HG03108 (cell line): ENCODE results near the gene PUDP.

Source experiments
- ATAC-seq: cut with Tn5 transposase; IDR thresholded peaks from one replicate; pipeline ENCODE4 v1.9.1; 2021; ENCODE audit warnings: moderate library complexity; ENCODE audit not compliant: unreplicated experiment

PUDP gene

DNA sequence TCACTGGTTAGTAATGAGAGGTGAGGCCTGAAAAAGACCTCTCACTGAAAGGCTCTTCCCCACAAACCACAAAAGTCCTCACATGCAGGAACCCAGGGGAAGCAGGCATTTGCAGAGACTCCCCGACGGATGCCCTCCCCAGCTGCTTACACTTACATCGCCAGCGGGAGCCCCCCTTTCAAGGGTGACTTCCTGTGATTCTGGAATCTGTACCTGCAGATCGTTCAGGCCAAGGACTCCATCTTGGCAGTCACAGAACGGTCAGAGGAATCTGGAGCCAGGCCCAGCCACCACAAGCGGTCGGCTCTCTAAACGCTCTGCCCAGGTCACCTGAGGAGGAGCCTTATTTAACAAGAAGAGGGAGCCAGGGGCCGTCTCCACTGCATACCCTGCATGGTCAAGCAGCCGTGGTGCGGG is 71.7 kb downstream of the PUDP start:
- ATAC-seq = no peak

DNA sequence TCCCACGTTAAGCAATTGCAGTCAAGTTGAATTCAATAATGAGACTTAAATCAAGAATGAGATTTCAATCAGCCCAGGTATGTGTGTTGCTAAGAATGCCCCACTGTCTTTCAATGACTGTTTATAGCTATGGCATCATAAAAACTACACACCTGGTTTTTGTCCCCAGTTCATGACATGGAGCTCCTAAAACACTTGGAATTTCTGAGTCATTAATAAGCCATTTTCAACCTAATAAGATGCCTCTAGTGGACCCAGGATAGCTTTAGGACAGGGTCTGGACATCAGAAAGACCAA is 73.1 kb downstream of the PUDP start:
- no peak for ATAC-seq

DNA sequence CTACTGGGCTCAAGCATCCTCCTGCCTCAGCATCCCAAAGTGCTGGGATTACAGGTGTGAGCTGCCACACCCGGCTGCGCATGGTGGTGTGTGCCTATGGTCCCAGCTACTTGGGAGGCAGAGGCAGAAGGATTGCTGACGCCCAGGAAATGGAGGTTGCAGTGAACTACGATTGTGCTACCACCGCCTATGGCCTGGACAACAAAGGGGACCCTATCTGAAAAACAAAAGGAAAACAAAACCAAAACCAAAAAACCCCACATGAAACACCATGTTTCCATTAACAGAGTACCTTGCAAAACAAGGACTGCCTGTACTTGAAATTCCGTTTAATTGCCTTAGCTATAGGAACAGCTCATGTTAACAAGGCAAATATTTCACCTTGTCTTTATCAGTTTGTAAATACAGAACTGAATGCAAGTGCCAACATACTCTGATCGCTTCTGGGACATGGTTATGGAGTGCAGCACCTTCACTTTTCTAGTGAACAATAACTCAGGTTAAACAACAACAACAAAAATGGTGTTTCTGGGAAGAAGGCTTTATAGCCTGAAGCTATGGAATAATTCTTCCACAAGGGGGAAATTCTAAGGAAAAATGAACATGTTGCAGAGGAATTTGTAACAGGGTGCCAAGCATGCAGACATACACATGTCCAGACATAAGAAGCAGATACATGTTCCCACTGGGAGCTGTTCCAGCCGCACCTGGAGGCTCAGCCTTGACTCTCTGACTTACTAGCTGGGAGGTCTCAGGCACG is 73.6 kb downstream of the PUDP start:
- ATAC-seq = no peak

DNA sequence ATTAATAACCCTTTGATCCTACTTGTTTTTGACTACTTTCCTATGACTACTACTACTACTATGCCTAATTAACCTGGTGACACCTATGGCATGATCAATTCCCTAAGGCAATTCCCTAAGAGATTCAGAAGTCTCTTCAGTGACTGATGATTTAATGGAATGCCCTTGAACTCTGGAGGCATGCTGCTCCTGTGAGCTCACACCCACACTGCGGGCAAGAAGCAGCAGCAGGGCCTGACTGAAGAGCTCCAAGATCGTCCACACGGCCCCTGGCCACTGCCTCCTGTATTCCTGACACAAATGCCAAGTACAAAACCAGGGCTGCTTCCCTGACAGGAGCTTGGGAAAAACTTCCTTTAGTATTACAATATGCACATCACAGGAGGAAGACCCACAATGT is 74.6 kb downstream of the PUDP start:
- ATAC-seq = no peak

DNA sequence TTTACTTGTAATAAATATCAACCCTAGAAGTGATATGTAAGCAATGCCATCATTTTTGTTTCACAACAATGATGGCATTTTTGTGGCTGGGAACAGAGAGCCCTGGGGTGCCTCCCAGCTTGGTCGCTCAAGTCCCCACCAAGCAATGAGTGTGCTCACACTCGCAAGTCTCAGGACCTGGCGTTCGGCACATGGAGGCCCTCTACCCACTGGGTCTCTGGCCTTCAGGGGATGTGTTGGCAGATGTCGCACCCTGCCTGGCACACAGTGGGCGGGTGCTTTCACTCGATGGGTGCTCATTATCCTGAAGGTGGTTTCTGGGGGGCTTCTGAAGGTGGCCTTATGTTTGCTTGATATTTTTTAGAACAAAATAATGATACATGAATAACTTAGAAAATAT is 75.1 kb downstream of the PUDP start:
- no peak for ATAC-seq

DNA sequence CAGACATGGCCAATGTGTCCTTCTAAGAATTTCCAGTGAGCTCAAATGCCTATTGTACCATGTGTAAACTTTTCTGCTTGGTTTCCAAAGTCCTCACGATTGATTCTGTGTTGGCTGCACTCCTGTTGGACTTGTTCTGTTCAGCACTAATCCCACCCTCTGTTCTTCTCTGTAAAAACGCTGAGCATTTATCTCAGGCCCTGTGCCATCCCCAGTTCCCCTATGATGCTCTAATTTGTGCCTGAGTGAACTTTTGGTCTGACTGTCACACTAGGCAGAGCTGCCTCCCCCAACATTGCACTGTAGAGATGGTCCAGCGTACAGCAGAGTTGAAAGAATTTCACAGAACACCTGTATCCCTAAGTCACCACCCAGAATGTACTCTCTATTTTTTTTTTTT is 76.6 kb downstream of the PUDP start:
- no peak for ATAC-seq

DNA sequence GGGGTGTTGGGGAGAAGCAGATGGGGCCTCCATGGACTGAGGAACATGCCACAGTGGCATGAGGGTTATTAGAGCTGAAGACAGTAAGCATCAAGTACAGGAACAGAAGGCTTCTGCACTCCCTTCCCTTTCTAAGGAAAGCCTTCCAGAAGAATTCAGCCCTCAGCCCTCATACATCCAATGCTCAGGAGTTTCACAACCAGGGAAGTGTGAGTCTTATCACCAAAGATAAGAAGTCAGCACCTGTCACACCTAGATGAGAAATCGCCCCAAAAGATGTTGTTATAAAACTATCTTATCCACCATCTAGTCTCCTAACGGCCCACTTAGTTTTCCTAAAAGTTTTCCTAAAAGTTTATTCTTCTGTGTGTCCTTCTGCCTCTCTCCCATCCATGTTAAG is 78.4 kb downstream of the PUDP start:
- ATAC-seq = no peak

DNA sequence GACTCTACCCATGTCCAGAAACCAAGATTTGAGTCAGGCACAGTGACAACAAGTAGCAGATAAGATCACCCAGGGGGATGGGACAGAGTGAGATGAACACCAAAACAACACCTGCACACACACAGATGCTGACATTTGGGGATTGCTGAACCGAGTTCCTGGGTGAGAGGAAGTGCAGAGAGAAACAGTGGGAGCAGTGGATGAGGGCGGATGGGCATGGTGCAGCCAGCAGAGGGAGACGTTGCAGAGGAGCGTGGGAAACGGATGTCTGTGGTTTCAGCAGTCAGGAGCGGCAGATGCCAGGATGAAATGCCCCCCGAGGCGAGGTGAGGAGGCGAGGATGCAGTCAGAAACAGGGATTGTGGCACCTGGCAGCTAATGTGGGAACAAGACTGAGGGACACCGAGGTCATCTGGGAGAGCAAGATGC is 79.0 kb downstream of the PUDP start:
- no peak for ATAC-seq

DNA sequence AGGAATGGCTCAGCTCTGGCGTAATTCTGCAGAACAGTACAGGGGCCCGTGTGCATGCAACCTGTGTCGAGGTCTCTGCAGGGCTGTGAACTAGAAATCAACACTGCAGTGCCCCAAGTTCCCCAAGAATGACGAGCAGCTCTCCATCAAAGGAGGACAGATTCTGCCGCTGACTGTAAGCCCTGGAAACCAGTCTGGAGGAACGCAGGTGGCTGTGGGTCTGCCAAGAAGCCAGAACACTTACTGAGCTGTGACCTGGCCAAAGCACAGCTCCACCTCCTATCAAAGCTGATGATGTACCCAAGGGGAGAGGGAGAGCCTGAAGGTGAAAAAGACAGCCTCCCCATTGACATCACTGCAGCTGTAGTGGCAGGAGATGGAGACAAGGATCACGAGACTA is 80.7 kb downstream of the PUDP start:
- ATAC-seq = no peak

DNA sequence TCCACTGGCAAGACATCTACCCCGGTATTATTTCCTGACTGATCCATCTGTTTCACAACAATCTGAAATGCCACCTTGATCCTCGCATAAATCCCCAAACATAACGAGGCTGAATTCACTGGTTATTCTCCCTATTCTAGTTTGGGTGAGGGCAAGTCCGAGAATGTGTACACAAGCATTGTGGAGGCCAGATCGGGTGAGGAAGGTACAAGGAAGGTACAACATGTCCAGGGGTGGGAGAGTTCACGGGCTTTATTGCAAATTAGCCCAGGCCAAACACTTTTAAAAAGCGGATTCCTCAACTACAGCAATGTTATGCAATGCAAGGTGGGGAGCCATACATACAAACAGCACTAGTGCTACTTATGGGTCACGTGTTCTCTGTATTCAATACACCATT is 82.5 kb downstream of the PUDP start:
- no peak for ATAC-seq

DNA sequence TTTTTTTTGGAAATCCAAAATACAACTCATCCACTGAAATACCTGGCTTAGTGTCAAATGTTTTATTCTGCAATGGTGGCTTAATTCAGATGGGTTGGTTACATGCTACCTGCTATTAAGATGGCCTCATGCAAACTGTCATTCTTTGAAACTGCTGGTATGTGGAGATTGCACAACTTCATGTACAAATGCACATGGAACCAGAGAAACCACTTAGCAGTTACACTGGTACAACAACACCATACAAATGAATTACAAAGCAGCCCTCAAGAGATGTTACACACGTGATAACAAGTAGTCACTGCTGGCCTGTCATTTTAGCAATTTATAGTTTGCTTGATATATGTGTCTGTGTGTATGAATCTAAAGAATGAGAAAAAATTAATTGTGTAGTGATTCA is 85.0 kb downstream of the PUDP start:
- no peak for ATAC-seq

DNA sequence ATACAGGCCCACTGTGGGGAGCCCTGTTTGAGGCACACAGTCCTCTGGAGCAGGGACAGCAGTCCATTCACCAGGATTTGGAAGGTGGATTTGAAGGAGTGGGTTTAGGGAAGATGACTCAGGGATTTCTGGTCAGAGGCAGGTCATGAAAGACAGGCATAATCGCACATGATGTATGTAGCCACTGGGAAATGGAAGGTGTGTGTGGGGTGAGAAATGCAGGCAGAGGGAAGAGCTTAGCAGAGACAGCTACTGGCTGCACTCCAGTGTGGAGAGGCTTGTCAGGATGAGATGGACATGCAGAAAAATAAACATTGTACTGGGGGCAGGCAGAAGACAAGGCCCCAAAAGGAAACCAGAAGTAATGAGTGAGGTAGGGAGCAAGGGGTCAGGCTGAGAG is 85.7 kb downstream of the PUDP start:
- no peak for ATAC-seq

DNA sequence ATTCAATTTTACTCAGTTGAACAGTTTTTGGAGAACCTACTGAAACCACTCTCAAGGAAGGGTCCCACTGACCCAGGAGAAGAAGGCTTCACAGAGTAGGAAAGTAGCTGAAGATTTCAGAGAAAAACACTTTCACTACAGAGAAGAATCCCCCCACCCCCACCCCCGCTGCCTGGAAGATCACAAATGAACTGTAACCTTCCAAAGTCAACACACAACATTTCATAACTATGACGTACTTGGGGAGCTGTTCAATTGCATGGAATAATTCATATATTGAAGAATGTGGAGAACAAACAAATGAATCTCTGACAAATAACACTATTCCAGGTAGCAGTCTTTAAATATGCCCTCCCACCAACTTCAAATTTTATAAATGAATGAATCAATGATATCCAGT is 86.5 kb downstream of the PUDP start:
- no peak for ATAC-seq

DNA sequence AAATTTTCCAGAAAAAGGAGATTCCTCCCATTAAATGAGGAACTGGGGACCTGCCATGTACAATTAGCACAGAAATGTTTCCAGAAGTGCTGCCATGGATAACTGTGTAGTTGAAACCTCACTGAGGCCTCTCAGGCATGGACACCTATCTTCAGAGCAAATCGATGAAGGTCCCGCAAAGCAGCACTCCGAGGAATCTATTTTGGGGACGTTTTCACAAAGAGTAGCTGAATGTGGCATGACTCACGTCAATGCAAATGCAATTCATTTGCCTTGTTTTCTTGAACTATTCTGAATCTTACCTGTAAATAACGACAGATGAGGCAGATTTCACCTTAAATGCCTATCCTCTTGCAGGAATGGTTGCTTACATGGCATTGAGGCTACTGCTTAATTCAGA is 87.5 kb downstream of the PUDP start:
- no peak for ATAC-seq

DNA sequence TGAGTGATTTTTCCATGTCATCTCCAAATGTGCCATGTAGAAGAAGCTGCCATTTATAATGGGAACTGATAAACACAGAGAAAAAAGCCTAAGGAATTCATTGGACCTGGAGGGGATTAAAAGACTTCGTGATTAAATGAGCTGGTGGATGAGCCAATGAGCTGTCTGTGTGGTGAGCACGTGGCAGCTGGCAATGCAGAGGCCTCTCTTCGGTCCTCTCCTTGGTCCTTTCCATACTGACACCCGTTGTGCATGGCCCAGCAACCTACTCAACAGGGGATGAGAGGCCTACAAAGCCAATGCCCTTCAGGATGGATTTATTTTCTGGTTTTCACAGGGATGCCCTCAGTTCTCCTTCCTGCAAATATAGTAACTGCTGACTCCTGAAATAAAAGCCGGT is 88.1 kb downstream of the PUDP start:
- ATAC-seq = no peak

DNA sequence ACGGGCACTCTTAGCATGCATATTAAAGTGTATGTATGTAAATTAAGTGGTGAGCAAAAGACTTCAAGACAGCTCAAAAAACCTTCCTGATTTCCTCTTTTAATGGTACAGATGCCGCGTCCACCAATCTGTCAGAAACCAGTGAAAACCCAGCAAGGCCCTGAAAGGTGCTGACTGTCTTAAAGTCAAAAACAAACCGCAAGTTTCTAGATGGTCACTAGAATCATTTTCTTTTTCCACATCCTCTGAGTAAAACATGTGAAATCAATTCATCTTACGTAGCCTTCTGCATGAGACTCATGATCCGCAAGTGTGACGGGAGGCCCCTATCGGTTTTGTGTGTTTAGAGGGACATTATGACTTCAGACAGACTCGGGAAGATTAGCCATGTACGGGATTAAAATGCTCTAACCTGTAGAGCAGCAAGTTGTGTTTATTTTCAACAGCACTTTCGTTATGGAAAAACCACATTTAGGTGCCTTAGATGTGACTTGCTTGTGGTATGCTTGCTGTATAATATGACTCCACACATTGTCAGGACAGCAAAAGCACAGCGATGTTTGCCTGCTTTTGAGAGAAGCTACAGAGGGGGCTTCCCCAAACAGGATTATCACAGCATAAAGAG is 88.6 kb downstream of the PUDP start:
- peak; percentile 92 for ATAC-seq

DNA sequence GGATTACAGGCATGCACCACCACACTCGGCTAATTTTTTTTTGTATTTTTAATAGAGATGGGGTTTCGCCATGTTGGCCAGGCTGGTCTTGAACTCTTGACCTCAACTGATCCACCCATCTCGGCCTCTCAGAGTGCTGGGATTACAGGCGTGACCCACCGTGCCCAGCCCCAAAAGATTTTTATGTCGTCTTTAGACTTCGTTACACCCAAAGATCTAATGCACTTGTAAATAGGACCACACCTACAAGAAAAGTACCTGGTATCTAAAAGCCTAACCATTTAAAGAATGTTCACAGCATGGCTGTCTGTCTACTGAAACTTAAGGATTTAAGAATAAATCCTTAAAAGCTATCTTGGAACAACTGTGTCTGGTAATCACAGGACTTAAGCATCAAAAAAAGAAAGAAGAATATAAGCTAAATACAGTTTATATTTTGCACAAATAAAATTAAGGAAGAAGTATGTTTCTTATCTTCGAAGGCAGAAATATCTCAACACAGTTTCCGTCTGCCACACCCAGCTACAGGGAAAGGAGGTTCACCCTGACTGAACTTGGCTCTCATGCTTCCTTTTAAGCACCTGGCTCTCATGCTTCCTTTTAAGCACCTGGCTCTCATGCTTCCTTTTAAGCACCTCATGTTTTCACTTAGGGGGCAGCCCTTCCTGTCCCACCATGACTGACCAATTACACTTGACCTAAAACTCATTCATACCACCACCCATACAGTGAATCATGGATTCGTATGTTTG is 92.4 kb downstream of the PUDP start:
- no peak for ATAC-seq

DNA sequence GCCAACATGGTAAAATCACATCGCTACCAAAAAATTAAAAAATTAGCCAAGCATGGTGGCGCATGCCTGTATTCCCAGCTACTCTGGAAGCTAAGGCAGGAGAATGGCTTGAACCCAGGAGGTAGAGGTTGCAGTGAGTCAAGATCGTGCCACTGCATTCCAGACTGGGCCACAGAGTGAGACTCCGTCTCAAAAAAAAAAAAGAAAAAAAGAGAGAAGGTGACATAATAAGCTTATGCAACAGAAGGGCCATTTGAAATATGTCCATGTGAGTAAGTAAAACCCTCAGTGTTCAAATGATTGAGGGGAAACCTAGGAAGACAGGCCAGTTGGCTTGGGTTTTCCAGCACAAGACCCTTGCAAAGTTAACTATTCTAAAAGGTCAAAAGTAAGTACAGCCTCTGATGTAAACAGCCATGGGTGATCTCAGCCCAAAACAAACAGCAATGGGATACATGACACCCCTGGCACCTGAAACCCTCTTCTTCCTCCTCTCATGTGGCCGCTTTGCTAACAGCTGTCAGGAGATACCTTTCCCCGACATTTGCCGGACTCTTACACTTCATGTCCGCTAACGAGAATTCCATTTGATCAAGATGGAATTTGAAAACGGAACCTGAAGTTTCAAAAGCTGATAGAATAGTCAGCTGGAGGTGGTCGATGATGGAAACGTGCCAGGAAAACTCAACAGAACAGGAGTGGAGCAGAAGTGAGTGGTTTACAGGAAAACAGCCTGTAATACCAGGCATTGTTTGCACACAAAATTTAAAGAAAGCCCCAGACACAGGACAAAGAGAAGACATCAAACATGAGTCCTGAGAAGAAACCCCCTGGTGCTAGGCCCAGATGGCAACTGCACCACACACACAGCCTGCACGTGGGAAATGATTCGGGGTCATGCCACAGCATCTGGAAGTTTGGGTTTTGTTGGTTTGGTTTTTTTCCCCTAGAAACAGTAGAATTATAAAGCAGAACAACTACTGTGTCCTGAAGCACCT is 93.4 kb downstream of the PUDP start:
- ATAC-seq = no peak

DNA sequence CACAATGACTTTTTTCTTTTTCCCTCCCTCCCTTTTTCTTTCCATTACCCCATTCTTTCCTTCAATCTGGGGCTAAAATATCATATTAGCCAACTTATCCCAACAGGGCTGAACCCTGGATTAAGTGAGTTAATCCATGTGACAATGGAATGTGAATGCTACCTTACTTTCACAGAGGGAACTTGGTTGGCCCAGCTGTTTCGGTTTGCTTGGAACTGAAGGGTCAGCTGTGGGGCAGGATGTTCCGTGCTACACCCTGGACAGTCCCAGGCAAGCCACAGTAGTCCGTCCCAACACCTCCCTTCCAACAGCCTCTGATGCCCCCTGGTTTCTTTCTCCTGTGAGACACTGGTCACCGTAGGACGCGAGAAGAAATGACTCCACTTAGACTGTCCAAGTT is 95.4 kb downstream of the PUDP start:
- ATAC-seq = no peak

DNA sequence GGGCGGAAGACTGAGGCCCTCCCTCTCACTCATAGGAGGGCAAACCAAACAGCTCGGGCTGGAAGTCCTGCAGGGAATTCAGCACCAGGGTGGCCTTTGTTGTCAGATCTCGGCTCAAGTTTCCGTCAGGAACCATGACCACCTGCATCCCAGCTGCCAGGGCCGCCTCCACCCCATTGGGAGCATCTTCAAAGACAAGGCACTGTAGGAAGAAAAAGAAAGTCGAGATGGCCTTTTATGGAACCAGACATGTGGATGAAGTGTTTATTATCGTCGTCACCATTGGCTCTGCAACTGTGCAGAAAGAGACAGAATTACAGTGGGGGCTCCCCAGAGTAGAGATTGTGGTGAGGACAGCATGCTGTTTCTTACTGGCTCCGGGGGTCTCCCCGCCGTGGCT is 97.7 kb downstream of the PUDP start:
- ATAC-seq = no peak

DNA sequence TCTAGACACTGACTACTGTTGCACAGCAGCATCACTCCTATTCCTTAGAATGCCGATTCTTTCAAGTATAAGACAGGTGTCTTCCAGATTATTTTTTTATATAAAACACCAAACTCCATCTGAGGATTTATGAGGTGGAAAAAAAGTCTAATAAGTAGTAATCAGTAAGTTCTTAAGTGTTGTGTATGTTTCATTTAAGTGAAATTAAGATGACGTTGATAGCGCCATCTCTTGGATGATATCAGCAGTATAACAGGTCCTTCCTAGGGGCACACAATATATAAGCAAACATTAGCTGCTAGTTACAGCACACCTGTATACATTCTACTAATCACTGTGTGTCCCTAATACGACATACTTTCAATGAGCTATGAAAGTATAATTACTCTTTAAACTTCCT is 100.0 kb downstream of the PUDP start:
- no peak for ATAC-seq
